K562 (cell line): ENCODE measurements around the gene NUB1. TPM values are rescaled to one million over a fixed set of nuclear protein-coding genes. Genes with fewer than 3 reads are reported as not detected.

Source experiments
- ARID2 ChIP-seq: fragments of 450-650 bp; IDR thresholded peaks from 2 replicates; pipeline ENCODE4 v1.6.1; 2017; ENCODE audit warnings: antibody characterized with exemption, mild to moderate bottlenecking
- ATF7 ChIP-seq: fragments of 450-650 bp; IDR thresholded peaks from 2 replicates; pipeline ENCODE4 v1.7.1; 2014; ENCODE audit warnings: mild to moderate bottlenecking, moderate library complexity
- BRF1 ChIP-seq: IDR thresholded peaks from 3 replicates; pipeline ENCODE4 v1.6.1; 2011; ENCODE audit warnings: borderline replicate concordance, mild to moderate bottlenecking; ENCODE audit not compliant: insufficient read length; ENCODE audit errors: extremely low read depth
- DMBX1 ChIP-seq: fragments of 250-450 bp; sonication (Bioruptor Pico); IDR thresholded peaks from 2 replicates; pipeline ENCODE4 v1.8.0; 2022; ENCODE audit warnings: inconsistent platforms, mild to moderate bottlenecking, moderate library complexity, borderline replicate concordance
- ERF ChIP-seq: fragments of 450-650 bp; formaldehyde crosslinking; IDR thresholded peaks from 2 replicates; pipeline ENCODE4 v1.4.0; 2020; ENCODE audit warnings: mild to moderate bottlenecking, mixed read lengths
- IRF9 ChIP-seq: fragments of 450-650 bp; IDR thresholded peaks from 2 replicates; pipeline ENCODE4 v1.6.1; 2016; ENCODE audit warnings: missing biosample characterization, missing genetic modification characterization
- NCOA6 ChIP-seq: fragments of 450-650 bp; IDR thresholded peaks from 2 replicates; pipeline ENCODE4 v1.6.1; 2017; ENCODE audit warnings: mild to moderate bottlenecking
- NCOR1 ChIP-seq: fragments of 450-650 bp; IDR thresholded peaks from 2 replicates; pipeline ENCODE4 v1.6.1; 2016; ENCODE audit warnings: mild to moderate bottlenecking, moderate library complexity
- NFRKB ChIP-seq: fragments of 450-650 bp; IDR thresholded peaks from 2 replicates; pipeline ENCODE4 v1.6.1; 2016; ENCODE audit warnings: low read depth
- POLR2AphosphoS5 ChIP-seq: IDR thresholded peaks from 2 replicates; pipeline ENCODE4 v1.6.1; 2011; ENCODE audit warnings: mild to moderate bottlenecking, low read depth, low read length, moderate library complexity; ENCODE audit not compliant: control insufficient read depth, insufficient read depth
- RBM17 ChIP-seq: fragments of 200-400 bp; formaldehyde crosslinking; IDR thresholded peaks from 2 replicates; pipeline ENCODE4 v1.6.1; 2017; ENCODE audit warnings: low read depth, mild to moderate bottlenecking, low read length, borderline replicate concordance
- TEAD1 ChIP-seq, 2 experiments: fragments of 450-650 bp in 1 of 2; sonication (generic) in 1 of 2; formaldehyde crosslinking; IDR thresholded peaks; 2 replicates each; pipeline versions ENCODE4 v1.4.0 to v1.8.0; 2020 to 2022; ENCODE audit warnings: mild to moderate bottlenecking in 2 of 2, missing genetic modification reagents in 1 of 2
- TSC22D4 ChIP-seq: fragments of 450-650 bp; IDR thresholded peaks from 2 replicates; pipeline ENCODE4 v1.6.1; 2016; ENCODE audit warnings: missing genetic modification characterization, missing biosample characterization, control low read depth
- ZBTB8A ChIP-seq: fragments of 450-650 bp; IDR thresholded peaks from 2 replicates; pipeline ENCODE4 v1.6.1; 2018; ENCODE audit warnings: mild to moderate bottlenecking, moderate library complexity; ENCODE audit not compliant: partially characterized antibody
- ZNF282 ChIP-seq: sonication (generic); formaldehyde crosslinking; IDR thresholded peaks from 2 replicates; pipeline ENCODE4 v1.8.1; 2023; ENCODE audit warnings: missing genetic modification reagents
- polyA plus RNA-seq, 8 experiments: library from polyadenylated mRNA; depleted of rRNA in 4 of 8; stranded (reverse) in 5 of 8; unstranded in 3 of 8; fragments of >200 nt; fragmentation: Nextera tagmentation in 2 of 8; fragmentation: Illumina TruSeq in 1 of 8; extraction: Ambion mirVana in 2 of 8; extraction: Trizol in 1 of 8; gene quantifications; 2 replicates each; pipeline versions ENCODE4 v1.2.1 to v1.2.3, GENCODE V29; 2011 to 2014; ENCODE audit warnings: inconsistent platforms in 1 of 8, missing spikeins in 1 of 8
- total RNA-seq, 7 experiments: library from RNA; depleted of rRNA in 6 of 7; stranded (reverse); fragments of >200 nt in 6 of 7; fragmentation: Illumina TruSeq in 2 of 7; extraction: Trizol in 2 of 7; gene quantifications; 2 replicates each; pipeline versions ENCODE4 v1.2.1 to v1.2.3, GENCODE V29; 2011 to 2021; ENCODE audit warnings: low replicate concordance in 1 of 7
- TF ChIP-seq, protein P1 (sequence below): fragments of 450-650 bp; IDR thresholded peaks from 2 replicates; pipeline ENCODE4 v1.6.1; 2016; ENCODE audit warnings: mild to moderate bottlenecking
- TF ChIP-seq, protein P2 (sequence below), 2 experiments: IDR thresholded peaks in 1 of 2; conservative IDR thresholded peaks in 1 of 2; 2 replicates each; pipeline ENCODE4 v1.6.1; 2016; ENCODE audit warnings: low read depth in 2 of 2, mild to moderate bottlenecking in 1 of 2, missing compliant biosample characterization in 1 of 2, missing genetic modification characterization in 1 of 2, moderate library complexity in 1 of 2
- TF ChIP-seq, protein P3 (sequence below): fragments of 450-650 bp; IDR thresholded peaks from 2 replicates; pipeline ENCODE4 v1.6.1; 2017; ENCODE audit warnings: mild to moderate bottlenecking, moderate library complexity

The NUB1 gene
- total and polyA plus RNA-seq, 9 of the 15 experiments (the other 6 are each of a cell fraction or from before 2014, with no cell fraction given) = 43.2 to 159 (median 85.2) TPM

DNA sequence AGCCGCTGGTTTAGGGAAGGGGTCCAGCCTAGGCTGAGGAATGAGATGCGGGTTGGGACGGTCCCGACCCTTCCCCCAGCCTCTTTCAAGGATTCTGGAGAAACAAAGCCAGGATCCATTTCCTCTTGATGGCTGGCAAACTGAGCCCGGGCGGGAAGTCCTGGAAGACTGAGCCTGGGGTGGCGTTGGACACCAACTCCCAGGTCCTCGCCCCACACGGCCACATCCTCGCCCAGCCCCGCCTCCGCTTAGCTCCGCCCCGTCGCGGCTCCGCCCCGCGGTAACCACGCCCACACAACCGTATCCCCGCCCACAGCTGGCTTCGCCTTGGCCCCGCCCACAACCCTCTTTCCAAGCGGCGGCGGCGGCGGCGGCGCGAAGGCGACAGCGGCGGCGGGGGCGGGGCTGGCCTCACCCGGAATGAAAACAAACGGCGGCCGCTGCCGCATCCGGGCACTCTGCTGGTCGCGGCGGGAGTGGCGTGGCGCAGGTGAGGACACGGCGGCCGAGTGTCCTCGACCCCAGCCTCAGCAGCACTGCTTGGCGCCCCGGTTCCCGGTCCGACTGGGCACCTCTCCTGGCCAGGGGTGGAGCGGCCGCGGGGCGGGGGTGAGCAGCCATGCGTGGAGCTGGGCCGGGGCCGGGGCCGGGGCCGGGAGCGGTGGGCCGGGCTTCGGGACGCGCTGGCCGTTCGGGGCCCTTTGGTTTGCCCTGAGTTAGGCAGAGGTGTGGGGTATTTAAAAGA is at the start of gene NUB1 (continued):
- TF ChIP-seq ATF7 (peak; percentile 86), DMBX1 (CRISPR knock-in tag) (0 out of 2 replicates have a peak, but pooled peaks have one; percentile 17), NCOR1 (peak; percentile 46), NFRKB (no peak), POLR2AphosphoS5 (peak; percentile 75; the same call in 1 of the 2 replicates), ARID2 (no peak), ZNF282 (CRISPR knock-in tag) (0 out of 2 replicates have a peak, but pooled peaks have one; percentile 7), TSC22D4 (tag) (no peak), IRF9 (tag) (no peak), ERF (CRISPR knock-in tag) (0 out of 2 replicates have a peak, but pooled peaks have one; percentile 59), ZBTB8A (no peak), TEAD1 (CRISPR knock-in tag; IDR thresholded peaks at IDR 0.05) (peak in 1 of 2 experiments; percentile 91; a peak in 2 of 4 replicates), NCOA6 (no peak), RBM17 (no peak), BRF1 (no peak)
- TF ChIP-seq, protein P1, sequence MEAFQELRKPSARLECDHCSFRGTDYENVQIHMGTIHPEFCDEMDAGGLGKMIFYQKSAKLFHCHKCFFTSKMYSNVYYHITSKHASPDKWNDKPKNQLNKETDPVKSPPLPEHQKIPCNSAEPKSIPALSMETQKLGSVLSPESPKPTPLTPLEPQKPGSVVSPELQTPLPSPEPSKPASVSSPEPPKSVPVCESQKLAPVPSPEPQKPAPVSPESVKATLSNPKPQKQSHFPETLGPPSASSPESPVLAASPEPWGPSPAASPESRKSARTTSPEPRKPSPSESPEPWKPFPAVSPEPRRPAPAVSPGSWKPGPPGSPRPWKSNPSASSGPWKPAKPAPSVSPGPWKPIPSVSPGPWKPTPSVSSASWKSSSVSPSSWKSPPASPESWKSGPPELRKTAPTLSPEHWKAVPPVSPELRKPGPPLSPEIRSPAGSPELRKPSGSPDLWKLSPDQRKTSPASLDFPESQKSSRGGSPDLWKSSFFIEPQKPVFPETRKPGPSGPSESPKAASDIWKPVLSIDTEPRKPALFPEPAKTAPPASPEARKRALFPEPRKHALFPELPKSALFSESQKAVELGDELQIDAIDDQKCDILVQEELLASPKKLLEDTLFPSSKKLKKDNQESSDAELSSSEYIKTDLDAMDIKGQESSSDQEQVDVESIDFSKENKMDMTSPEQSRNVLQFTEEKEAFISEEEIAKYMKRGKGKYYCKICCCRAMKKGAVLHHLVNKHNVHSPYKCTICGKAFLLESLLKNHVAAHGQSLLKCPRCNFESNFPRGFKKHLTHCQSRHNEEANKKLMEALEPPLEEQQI = no peak
- TF ChIP-seq, protein P2, sequence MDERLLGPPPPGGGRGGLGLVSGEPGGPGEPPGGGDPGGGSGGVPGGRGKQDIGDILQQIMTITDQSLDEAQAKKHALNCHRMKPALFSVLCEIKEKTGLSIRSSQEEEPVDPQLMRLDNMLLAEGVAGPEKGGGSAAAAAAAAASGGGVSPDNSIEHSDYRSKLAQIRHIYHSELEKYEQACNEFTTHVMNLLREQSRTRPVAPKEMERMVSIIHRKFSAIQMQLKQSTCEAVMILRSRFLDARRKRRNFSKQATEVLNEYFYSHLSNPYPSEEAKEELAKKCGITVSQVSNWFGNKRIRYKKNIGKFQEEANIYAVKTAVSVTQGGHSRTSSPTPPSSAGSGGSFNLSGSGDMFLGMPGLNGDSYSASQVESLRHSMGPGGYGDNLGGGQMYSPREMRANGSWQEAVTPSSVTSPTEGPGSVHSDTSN (CRISPR knock-in tag; IDR thresholded peaks at IDR 0.05; ENCODE audit: low read depth) = no peak
- TF ChIP-seq, protein P2 (tag; conservative IDR thresholded peaks at IDR 0.05; ENCODE audit: low read depth) = no peak
- TF ChIP-seq, protein P3, sequence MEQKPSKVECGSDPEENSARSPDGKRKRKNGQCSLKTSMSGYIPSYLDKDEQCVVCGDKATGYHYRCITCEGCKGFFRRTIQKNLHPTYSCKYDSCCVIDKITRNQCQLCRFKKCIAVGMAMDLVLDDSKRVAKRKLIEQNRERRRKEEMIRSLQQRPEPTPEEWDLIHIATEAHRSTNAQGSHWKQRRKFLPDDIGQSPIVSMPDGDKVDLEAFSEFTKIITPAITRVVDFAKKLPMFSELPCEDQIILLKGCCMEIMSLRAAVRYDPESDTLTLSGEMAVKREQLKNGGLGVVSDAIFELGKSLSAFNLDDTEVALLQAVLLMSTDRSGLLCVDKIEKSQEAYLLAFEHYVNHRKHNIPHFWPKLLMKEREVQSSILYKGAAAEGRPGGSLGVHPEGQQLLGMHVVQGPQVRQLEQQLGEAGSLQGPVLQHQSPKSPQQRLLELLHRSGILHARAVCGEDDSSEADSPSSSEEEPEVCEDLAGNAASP = no peak
